Endodermal cell (in vitro differentiated cells): ENCODE data around the gene CDPF1. TPM values are rescaled to one million over a fixed set of nuclear protein-coding genes. Genes with fewer than 3 reads are reported as not detected.

Experiments
- DNase-seq: peaks from one replicate; pipeline ENCODE4 v3.0.0-alpha.2; 2017
- H3K27ac ChIP-seq: 2 replicates; pipeline ENCODE4 v1.5.1; 2013; ENCODE audit warnings: mild to moderate bottlenecking, low read depth, low read length, moderate library complexity
- H3K27me3 ChIP-seq: 2 replicates; pipeline ENCODE4 v1.6.1; 2013; ENCODE audit warnings: mild to moderate bottlenecking, low read length, moderate library complexity; ENCODE audit not compliant: insufficient read depth, control insufficient read depth, poor library complexity, severe bottlenecking
- H3K36me3 ChIP-seq: 2 replicates; pipeline ENCODE4 v1.7.0; 2013; ENCODE audit warnings: mild to moderate bottlenecking, low read length, moderate library complexity; ENCODE audit not compliant: control insufficient read depth, insufficient read depth
- H3K4me1 ChIP-seq: one replicate; pipeline ENCODE4 v1.7.0; 2013; ENCODE audit warnings: low read length; ENCODE audit not compliant: control insufficient read depth, insufficient read depth
- H3K4me3 ChIP-seq: 2 replicates; pipeline ENCODE4 v1.5.1; 2013; ENCODE audit warnings: mild to moderate bottlenecking, low read length, moderate library complexity
- H3K9ac ChIP-seq: 2 replicates; pipeline ENCODE4 v1.6.1; 2013; ENCODE audit warnings: mild to moderate bottlenecking, low read length, moderate library complexity; ENCODE audit not compliant: poor library complexity, severe bottlenecking; ENCODE audit errors: extremely low read depth
- H3K9me3 ChIP-seq: 2 replicates; pipeline ENCODE4 v1.6.1; 2013; ENCODE audit warnings: mild to moderate bottlenecking, low read length, moderate library complexity; ENCODE audit not compliant: control insufficient read depth
- H3K27ac Mint-ChIP-seq: 2 replicates; pipeline ENCODE4 v1.8.0; 2020; ENCODE audit warnings: mixed read lengths
- H3K27me3 Mint-ChIP-seq: 2 replicates; pipeline ENCODE4 v1.8.0; 2021; ENCODE audit warnings: mild to moderate bottlenecking, mixed read lengths; ENCODE audit not compliant: insufficient read depth
- H3K36me3 Mint-ChIP-seq: 2 replicates; pipeline ENCODE4 v1.8.0; 2020; ENCODE audit warnings: low read depth, mixed read lengths
- H3K4me1 Mint-ChIP-seq: 2 replicates; pipeline ENCODE4 v1.8.0; 2020; ENCODE audit warnings: mixed read lengths
- H3K4me3 Mint-ChIP-seq: 2 replicates; pipeline ENCODE4 v1.8.0; 2020; ENCODE audit warnings: mild to moderate bottlenecking, moderate library complexity, mixed read lengths
- H3K9me3 Mint-ChIP-seq: 2 replicates; pipeline ENCODE4 v1.8.0; 2020; ENCODE audit warnings: mild to moderate bottlenecking, mixed read lengths
- CTCF ChIP-seq: fragments of 200-600 bp; sonication (generic); conservative IDR thresholded peaks from 2 replicates; pipeline ENCODE4 v1.5.0; 2021; ENCODE audit warnings: antibody characterized with exemption, mild to moderate bottlenecking
- WGBS, 2 experiments: methylation state at CpG; one replicate each; pipeline versions ENCODE4 v1.1.5 to v1.1.7; 2013; ENCODE audit warnings: missing lambda C conversion rate in 2 of 2, mixed read lengths in 1 of 2; ENCODE audit not compliant: insufficient coverage in 1 of 2, insufficient read length in 1 of 2; 5-methylcytosine and 5-hydroxymethylcytosine counted together
- total RNA-seq, 2 donors: library from RNA; stranded (reverse); fragmentation: NEBNext Ultra II Directional in 1 of 2; extraction: Animal tissue kit (Norgen Biotek cat#: 25700) in 1 of 2; gene quantifications; 2 replicates in 1 of 2; 3 replicates in 1 of 2; pipeline ENCODE4 v1.2.1, GENCODE V29; 2021

Gene CDPF1
- total RNA-seq, 2 donors from 2014 or later: 11.3 to 15.1 TPM

GRCh38 chr22:46288846-46289243 is 38.8 kb upstream of the CDPF1 start:
- TF ChIP-seq CTCF: no peak
- Mint-ChIP-seq H3K27me3 (no peaks in the 10 kb centered on the region), H3K27ac (no peak overlapping the region), H3K36me3 (peaks cover 60% of the 10 kb centered on the region), H3K4me3 (no peak overlapping the region), H3K9me3 (no peaks in the 10 kb centered on the region), H3K4me1 (no peaks in the 10 kb centered on the region)
- no peak for DNase-seq
- 85 to 95% methylated on average over 4 to 7 of the region's 7 CpGs for WGBS, 2 experiments
- no peaks in the 10 kb centered on the region for H3K4me1 ChIP-seq
- no peak overlapping the region for H3K27ac ChIP-seq
- H3K4me3 ChIP-seq: no peak overlapping the region
- no peaks in the 10 kb centered on the region for H3K9me3 ChIP-seq
- no peak overlapping the region for H3K9ac ChIP-seq
- peaks cover 25% of the 10 kb centered on the region for H3K36me3 ChIP-seq
- no peaks in the 10 kb centered on the region for H3K27me3 ChIP-seq

- 89 to 98% methylated on average over 13 to 24 of the region's 24 CpGs for WGBS, 2 experiments
- no peaks in the 10 kb centered on the region for H3K4me1 ChIP-seq
- H3K4me3 Mint-ChIP-seq: no peak overlapping the region
- H3K36me3 ChIP-seq: peaks cover 28% of the 10 kb centered on the region
- no peaks in the 10 kb centered on the region for H3K9me3 ChIP-seq
- no peak overlapping the region for H3K9ac ChIP-seq
- no peak overlapping the region for H3K4me3 ChIP-seq
- no peak overlapping the region for H3K27ac ChIP-seq
- peaks cover 59% of the 10 kb centered on the region for H3K36me3 Mint-ChIP-seq
- H3K4me1 Mint-ChIP-seq: no peaks in the 10 kb centered on the region
- no peak for DNase-seq
- no peak for TF ChIP-seq CTCF
- H3K9me3 Mint-ChIP-seq: no peaks in the 10 kb centered on the region
- no peaks in the 10 kb centered on the region for H3K27me3 ChIP-seq
- H3K27me3 Mint-ChIP-seq: no peaks in the 10 kb centered on the region
- no peak overlapping the region for H3K27ac Mint-ChIP-seq
These were observed 38.0 kb upstream of the CDPF1 start for GRCh38 chr22:46287873-46288751.

- Mint-ChIP-seq H3K27me3 (no peaks in the 10 kb centered on the region), H3K4me1 (no peaks in the 10 kb centered on the region), H3K4me3 (no peak overlapping the region), H3K36me3 (peaks cover 56% of the 10 kb centered on the region), H3K27ac (no peak overlapping the region), H3K9me3 (no peaks in the 10 kb centered on the region)
- WGBS, 2 experiments: 90 to 100% methylated on average over 3 to 15 of the region's 15 CpGs
- no peaks in the 10 kb centered on the region for H3K9me3 ChIP-seq
- no peak overlapping the region for H3K9ac ChIP-seq
- H3K27me3 ChIP-seq: no peaks in the 10 kb centered on the region
- H3K4me1 ChIP-seq: no peaks in the 10 kb centered on the region
- no peak overlapping the region for H3K4me3 ChIP-seq
- DNase-seq: no peak
- H3K36me3 ChIP-seq: peaks cover 33% of the 10 kb centered on the region
- no peak overlapping the region for H3K27ac ChIP-seq
- no peak for TF ChIP-seq CTCF
These were observed 37.1 kb upstream of the CDPF1 start for GRCh38 chr22:46286941-46287872.
